Adipose tissue (tissue), 3 donors: ENCODE measurements around the gene SPTBN5. TPM values are rescaled to one million over a fixed set of nuclear protein-coding genes. Genes with fewer than 3 reads are reported as not detected.
"Not testable (repeated sequence)": the region's sequence is repeated elsewhere in the genome, so short reads cannot be mapped to it uniquely, and the experiment has no call there.

Experiments
- H3K27ac ChIP-seq: one replicate; pipeline ENCODE4 v1.5.1; 2013; ENCODE audit warnings: low read depth, low read length
- WGBS, 3 donors: extraction: QIAGEN DNeasy Blood & Tissue Kit; methylation state at CpG; one replicate each; pipeline ENCODE4 v1.1.7; 2013; 5-methylcytosine and 5-hydroxymethylcytosine counted together
- polyA plus RNA-seq, 3 donors: library from polyadenylated mRNA; stranded (reverse); fragments of 200-250 nt; gene quantifications; one replicate each; pipeline ENCODE4 v1.2.3, GENCODE V29; 2013
- donor health status: healthy with polysubstance abuse.
- donor health status: Bipolar disorder and iron deficiency.
- donor health status: healthy.

The SPTBN5 gene
- polyA plus RNA-seq, 3 donors, result 0.58 to 3.0 (median 1.9) TPM

- WGBS, 3 donors, result 80 to 82% (median 81%) methylated on average over 9 to 10 of the region's 10 CpGs
- H3K27ac ChIP-seq, result no peak overlapping the region
These were observed 50.3 kb downstream of the SPTBN5 start for GRCh38 chr15:41843571-41843970.

GRCh38 chr15:41842229-41842628, 51.6 kb downstream of the SPTBN5 start:
- 73 to 81% (median 78%) methylated on average over 11 to 12 of the region's 12 CpGs for WGBS, 3 donors
- no peak overlapping the region for H3K27ac ChIP-seq

GRCh38 chr15:41841131-41841530, 52.7 kb downstream of the SPTBN5 start:
- WGBS, 3 donors, result 93 to 96% (median 94%) methylated on average over 10 of the region's 10 CpGs
- H3K27ac ChIP-seq, result no peak overlapping the region

GRCh38 chr15:41840673-41841072, 53.2 kb downstream of the SPTBN5 start:
- 92 to 94% (median 93%) methylated on average over 15 of the region's 15 CpGs for WGBS, 3 donors
- no peak overlapping the region for H3K27ac ChIP-seq

- no peak overlapping the region for H3K27ac ChIP-seq
- WGBS, 3 donors, result 90 to 92% (median 90%) methylated on average over 11 to 16 of the region's 16 CpGs
These were observed 53.9 kb downstream of the SPTBN5 start for GRCh38 chr15:41839781-41840491.

DNA sequence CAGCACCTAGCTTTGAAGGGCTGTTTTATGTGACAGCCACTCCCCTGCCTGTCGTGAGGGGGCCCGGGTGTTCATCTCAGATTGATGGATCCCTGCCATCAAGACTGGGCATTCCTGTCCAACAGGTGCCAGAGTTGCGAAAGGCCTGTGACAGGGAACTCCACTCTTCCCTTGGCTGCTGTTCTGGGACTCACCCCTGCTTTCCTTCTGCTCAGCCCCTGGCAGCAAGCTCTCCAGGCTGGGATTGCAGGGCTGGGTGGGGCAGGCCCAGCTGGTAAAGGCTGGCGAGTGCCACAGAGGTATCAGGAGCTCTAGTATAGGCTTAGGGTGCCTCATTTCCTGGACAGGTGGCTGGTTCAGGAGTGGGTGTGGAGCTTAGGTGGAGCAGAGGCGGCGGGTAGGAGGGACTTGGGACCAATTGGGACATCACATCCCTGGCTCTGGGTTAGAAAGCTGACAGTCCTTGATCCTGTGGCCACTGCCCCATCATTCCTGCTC, 55.4 kb downstream of the SPTBN5 start, which contains the start of gene PLA2G4B:
Gene PLA2G4B (plus strand): TSS at position 448 of the 498 bp plus-strand sequence. CDS start 67 bp downstream, outside the sequence.
- no peak within 1 kb of the TSS for H3K27ac ChIP-seq
- 62 to 89% (median 79%) methylated on average over 6 of the region's 6 CpGs for whole genome bisulfite sequencing, 3 donors

- H3K27ac ChIP-seq, result no peak overlapping the region
- WGBS, 3 donors, result 93 to 95% (median 94%) methylated on average over 23 of the region's 23 CpGs
These were observed 57.0 kb downstream of the SPTBN5 start for GRCh38 chr15:41836713-41837454.

- 57 to 82% (median 62%) methylated on average over 5 to 6 of the region's 6 CpGs for WGBS, 3 donors
- no peak overlapping the region for H3K27ac ChIP-seq
These were observed 57.8 kb downstream of the SPTBN5 start for GRCh38 chr15:41836073-41836472.

- H3K27ac ChIP-seq, result no peak overlapping the region
- WGBS, 3 donors, result 71 to 92% (median 77%) methylated on average over 3 of the region's 3 CpGs
These were observed 59.8 kb downstream of the SPTBN5 start for GRCh38 chr15:41834096-41834495.

- H3K27ac ChIP-seq, result no peak overlapping the region
- WGBS, 3 donors, result 66 to 93% (median 66%) methylated on average over 3 of the region's 3 CpGs
These were observed 61.0 kb downstream of the SPTBN5 start for GRCh38 chr15:41832875-41833274.

GRCh38 chr15:41832208-41832607, 61.6 kb downstream of the SPTBN5 start:
- H3K27ac ChIP-seq, result no peak overlapping the region
- WGBS, 3 donors, result 85 to 94% (median 89%) methylated on average over 10 of the region's 10 CpGs

DNA sequence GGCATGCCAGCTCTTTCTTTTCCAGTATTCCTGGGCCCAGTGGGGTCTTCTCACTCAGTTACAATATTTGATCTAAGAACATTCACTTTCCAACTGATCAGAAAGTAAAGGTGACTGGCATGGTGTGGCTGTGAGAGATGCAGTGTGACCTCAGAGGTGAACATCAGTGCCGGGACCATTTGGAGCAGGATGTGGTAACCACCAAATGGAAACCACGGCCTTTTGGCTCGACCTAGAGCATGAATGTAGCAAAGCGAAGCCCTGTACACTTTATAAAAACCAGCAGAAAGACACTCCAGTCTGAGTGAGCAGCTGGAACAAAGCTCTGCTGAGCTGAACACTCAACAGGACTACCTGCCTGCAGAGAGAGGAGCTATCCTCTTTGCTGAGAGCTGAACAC, 62.6 kb downstream of the SPTBN5 start:
- whole genome bisulfite sequencing, 3 donors, result 57 to 83% (median 76%) methylated on average over 4 of the region's 4 CpGs
- H3K27ac ChIP-seq, result not testable (repeated sequence)

DNA sequence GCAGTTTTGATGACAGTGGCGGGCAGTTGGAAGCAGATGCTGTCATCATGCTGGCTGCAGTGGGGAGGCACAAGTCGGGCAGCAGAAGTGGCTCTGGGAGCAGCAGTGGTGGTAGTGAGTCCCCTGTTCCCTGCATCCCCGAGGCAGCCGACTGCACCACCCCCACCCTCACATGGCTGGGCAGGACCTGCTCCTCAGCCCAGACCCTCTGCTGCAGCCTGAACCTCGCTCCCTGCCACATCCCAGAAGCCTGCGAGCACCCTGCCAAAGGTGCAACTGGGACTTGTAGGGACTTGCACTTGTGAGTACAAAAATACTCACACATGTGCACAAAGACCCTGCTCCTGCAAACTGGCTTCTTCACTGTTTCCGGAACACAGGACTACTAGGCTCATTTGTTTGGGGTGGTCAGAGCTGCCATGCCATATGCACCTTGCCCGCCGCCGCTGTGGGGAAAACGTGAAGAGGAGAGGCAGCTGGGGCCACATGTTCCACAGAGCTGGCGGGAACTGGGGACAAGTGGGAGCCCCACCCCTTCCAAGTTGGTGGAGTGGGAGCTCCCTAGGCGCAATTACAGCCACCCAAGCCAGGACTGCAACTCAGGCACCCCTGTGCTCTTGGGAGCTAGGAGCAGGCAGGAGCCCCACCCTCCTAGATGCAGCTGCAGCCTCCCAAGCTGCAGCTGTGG, 63.8 kb downstream of the SPTBN5 start:
- H3K27ac ChIP-seq, result no peak overlapping the region
- WGBS, 3 donors, result 92% methylated on average over 13 of the region's 13 CpGs

DNA sequence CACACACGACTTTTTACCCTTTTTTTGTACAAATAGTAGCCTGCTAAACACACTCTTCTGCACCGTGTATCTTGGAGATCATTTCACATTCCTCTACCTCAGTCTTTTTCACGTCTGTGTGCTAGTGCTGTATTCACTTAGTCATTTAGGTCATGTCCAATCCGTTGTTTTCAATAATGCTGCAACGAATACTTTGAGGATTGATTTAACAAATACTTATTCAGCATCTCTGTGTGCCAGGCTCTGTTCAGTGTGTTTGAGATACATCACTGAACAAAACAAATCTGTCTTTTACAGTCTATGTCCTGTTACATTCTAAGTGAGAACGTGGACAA, 65.1 kb downstream of the SPTBN5 start:
- no peak overlapping the region for H3K27ac ChIP-seq
- WGBS, 3 donors, result 7 to 24% (median 17%) methylated on average over 6 of the region's 6 CpGs

- peak within 1 kb of the TSS; percentile 45 for H3K27ac ChIP-seq
- 0 to 1% (median 1%) methylated on average over 52 to 66 of the region's 66 CpGs for WGBS, 3 donors
These were observed 65.7 kb downstream of the SPTBN5 start, which contains the start of gene JMJD7 for GRCh38 chr15:41827880-41828806. Gene JMJD7, plus strand, starts transcription at chr15:41828092. Its CDS starts 33 bp downstream, at chr15:41828125.

DNA sequence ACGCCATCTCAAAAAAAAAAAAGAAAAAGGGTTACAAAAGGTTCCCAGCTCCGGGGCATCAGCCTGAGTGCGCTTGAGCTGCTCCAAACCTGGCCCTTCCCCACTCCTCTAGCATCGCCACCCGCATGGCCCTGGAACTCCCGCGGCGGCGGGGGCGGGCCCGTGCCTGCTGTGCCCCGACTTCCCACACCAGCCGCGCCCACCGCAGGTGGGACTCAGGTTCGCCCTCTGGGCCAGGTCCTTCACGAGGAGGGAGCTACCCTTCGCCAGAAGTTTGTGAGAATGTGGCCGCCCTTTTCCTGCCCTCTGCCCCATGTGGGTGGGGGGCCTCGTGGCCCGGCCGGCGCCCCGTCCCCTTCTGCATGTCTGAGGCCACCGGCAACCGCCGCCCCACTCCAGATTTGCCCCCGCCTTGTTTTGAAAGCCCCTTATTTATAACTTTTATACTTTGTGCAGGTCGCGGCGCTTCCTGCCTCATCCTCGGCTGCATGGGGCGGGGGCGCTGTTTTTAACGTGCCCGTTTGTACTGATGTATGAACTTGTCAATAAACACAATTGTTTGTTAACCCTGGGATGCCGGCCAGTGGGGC, 66.5 kb downstream of the SPTBN5 start:
- 4 to 6% (median 5%) methylated on average over 33 to 37 of the region's 37 CpGs for WGBS, 3 donors
- no peak overlapping the region for H3K27ac ChIP-seq
